ENCODE measurements around the gene AP3B1.
A peak's percentile ranks its signal among the peaks of the same experiment; 100 is the strongest.
"Not testable (repeated sequence)": the region's sequence is repeated elsewhere in the genome, so short reads cannot be mapped to it uniquely, and the experiment has no call there.

Gene AP3B1

DNA sequence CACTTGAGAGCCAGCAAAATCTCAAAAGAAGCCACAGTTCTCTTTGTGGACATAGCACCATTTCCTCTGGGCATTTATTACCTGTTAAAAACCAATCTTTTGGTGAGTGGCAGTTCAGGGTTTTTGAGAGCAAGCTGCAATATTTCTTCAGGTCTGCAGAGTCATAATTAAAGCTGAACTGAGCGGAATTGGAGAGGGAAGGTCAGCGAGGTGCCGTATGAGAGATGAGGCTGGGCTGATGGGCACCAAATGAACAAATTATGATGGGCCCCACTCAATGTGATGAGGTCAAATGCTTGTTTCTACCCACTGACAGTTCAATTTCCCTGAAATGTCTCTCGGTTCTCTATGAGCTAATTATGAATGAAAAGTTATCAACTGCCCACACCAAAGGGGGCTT is 231.9 kb downstream of the AP3B1 start:
- DNase-seq: peak; percentile 89

- peak; percentile 18 for DNase-seq
Measured at GRCh38 chr5:78060421-78060820, 234.1 kb downstream of the AP3B1 start.

DNA sequence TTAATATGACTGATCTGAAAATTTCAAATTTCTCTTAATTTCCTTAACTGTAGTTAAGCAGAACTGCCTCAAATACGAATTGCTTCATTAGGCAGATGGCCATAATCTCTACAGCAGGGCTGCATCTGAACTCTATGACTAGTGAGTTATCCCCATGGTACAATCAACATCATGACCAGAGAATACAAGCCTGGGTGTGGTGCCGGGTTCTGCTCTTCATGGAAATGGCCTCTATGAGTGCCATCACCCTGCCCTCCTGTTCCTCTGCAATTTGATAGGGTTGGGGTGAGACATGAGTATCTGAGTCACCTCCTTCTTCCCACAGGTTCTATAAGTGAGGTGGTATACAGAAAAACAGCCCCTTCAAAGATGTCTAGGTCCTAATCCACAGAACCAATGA is 235.9 kb downstream of the AP3B1 start:
- DNase-seq: peak; percentile 30

DNA sequence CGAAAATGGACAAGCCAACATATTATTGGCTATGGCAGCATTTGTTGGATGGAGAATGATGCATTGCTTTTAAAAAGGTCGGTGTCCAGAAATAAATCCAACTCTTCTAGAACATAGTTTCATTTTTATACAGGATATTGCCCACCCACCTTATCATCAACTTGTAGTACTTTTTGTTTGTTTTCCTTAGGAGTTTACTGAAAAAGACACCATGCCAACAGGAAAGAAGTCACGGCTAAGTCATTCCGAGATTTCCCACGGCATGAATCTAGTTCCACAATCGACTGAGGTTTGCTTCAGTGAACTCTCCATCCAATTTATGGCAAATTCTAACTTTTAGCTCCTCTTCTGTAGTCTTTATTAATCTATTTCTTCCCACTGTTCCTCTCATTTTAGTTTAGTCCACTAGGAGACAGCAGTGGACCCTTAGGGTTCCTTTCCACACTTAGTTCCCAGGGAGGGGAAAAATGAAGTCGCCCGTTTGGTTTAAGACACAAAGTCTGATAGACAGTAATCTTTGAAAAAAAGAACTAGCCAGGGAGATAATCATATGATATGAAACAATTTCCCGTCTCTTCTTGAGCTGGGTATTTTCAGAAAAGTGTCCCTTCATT is 237.5 kb downstream of the AP3B1 start:
- DNase-seq: peak; percentile 14

GRCh38 chr5:78056053-78056452 is 238.4 kb downstream of the AP3B1 start:
- no peak for DNase-seq

GRCh38 chr5:78050888-78051287 is 243.6 kb downstream of the AP3B1 start:
- DNase-seq: peak; percentile 58

DNA sequence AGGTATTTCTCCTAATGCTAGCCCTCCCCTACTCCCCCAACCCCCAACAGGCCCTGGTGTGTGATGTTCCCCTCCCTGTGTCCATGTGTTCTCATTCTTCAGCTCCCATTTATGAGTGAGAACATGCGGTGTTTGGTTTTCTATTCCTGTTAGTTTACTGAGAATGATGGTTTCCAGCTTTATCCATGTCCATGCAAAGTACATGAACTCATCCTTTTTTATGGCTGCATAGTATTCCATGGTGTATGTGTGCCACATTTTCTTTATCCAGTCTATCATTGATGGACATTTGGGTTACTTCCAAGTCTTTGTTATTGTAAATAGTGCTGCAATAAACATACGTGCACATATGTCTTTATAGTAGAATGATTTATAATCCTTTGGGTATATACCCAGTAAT is 247.7 kb downstream of the AP3B1 start:
- DNase-seq: not testable (repeated sequence)

GRCh38 chr5:78046006-78046405 is 248.5 kb downstream of the AP3B1 start:
- DNase-seq: no peak

GRCh38 chr5:78041805-78042204 is 252.7 kb downstream of the AP3B1 start:
- DNase-seq: no peak

DNA sequence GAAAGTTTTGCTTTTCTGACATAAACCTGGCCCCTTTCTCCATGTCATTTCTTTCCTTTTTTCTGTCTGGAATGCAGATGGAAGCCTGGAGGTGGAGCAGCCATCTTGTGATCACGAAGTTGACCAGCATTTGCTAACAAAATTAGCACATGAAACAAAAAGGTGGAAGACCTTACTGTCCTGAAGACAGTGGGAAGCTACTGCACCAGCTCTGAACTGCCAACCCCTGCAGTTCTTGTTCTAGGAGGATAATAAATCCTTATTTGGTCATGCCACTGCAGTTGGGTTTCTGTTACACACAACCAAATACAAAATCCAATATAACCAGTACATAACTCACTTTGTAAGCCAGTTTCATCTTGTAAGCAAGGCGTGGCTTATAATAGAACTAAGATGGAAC is 269.0 kb downstream of the AP3B1 start:
- no peak for DNase-seq

- DNase-seq: no peak
Measured at GRCh38 chr5:78019744-78020143, 274.8 kb downstream of the AP3B1 start.

- DNase-seq: peak; percentile 100
Measured at GRCh38 chr5:78016863-78017529, 277.5 kb downstream of the AP3B1 start.

DNA sequence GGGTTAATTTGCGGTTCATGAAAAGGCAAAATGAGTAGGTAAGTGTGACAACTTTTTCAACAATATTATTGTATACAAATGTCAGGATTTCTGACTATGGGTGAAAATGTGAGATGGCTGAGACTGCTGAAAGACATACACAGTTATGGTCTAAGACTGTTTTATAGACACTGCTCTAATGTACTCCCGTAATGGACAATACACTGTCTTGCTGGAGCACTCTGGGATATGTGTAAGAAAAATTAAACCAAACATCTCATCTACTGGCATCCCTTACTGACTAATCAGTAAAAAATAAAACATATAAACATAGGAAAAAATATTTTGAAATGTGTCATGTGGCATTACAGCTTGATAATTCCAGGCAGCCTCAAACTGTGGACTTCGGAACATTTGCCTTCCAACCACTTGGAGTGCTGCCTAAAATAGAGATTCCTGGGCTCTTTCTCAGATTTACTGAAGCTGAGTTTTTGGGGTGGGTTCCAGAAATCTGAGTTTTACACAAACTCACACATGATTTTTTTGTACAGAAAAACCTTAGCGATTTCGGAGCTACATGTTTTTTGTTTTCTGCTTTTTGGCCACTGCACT is 284.5 kb downstream of the AP3B1 start:
- DNase-seq: no peak

GRCh38 chr5:78008356-78008967 is 286.0 kb downstream of the AP3B1 start:
- peak; percentile 87 for DNase-seq

- DNase-seq: peak; percentile 85
Measured at GRCh38 chr5:78007233-78007632, 287.3 kb downstream of the AP3B1 start.

GRCh38 chr5:78006449-78006848 is 288.0 kb downstream of the AP3B1 start:
- DNase-seq: peak; percentile 44

DNA sequence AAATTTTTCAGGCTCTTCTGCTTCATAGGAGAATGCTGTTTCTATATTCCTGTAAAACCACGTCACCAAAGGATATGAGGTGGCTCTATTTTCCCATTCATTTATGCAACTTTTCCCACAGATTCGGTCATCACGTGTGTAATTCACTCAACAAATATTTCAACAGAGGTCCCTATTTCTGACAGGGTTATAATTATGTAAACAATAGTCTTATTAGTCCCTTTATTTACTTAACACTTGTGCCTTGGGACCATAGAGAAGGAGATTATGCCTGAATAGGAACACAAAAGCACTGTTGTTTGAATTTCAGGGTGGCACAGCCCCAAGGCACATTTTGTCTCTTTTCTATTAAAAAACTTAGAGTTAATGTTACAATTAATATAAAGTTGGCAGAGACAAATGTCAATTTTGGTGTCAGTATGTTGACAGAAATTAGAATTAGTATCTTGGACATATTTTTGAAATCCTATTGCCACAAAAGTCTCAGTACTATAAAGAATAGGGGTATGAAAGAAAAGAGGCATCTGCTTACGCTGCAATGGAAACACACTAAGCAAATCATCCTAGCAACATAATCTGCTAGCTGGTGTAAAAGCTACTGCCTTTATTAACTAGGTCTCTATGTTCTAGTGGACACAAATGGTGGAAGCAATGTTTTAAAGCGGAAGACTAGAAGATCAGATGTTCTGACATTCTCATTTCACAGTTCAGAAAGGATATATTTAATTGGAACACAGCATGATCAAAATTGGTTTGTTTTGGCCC is 289.3 kb downstream of the AP3B1 start:
- DNase-seq: peak; percentile 99

- DNase-seq: no peak
Measured at GRCh38 chr5:78004559-78004958, 289.9 kb downstream of the AP3B1 start.

GRCh38 chr5:78003919-78004318 is 290.6 kb downstream of the AP3B1 start:
- peak; percentile 98 for DNase-seq

DNA sequence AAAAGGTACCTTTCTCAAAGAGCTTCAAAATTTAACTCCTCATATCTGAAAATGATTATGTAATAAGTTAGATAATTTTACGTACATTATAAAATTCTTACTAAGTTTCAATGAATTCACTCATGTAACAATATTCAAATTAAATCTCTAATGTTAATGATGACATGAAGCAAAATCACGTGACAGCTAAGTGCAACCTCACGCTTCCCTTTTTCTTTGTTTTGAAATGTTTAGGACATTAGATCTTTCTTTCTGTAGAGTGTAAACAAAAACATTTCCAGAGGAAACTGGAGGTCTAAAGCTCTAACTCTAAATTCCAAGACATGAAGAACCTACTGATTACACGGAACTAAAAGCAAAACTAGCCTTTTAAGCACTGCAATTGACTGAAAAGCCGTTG is 291.0 kb downstream of the AP3B1 start:
- no peak for DNase-seq

GRCh38 chr5:78002690-78003089 is 291.8 kb downstream of the AP3B1 start:
- peak; percentile 92 for DNase-seq

DNA sequence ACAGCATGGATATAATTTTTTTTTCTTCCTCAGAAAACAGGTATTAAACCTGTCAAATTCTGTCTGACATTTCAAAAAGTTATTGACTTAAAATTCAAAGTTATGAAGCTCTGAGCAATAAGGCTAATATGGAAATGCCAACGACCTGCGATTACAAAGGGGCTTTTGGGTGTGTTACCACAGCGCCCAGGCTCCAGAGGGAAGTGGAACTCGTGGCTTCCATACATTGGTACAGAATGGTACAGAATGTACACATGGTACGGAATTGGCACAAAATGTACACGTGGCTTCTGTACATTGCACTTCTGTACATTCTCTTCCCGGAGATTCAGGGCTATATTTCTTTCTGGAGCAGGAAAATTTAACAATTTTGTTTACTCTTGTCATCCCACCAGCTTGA is 293.3 kb downstream of the AP3B1 start:
- DNase-seq: no peak

DNA sequence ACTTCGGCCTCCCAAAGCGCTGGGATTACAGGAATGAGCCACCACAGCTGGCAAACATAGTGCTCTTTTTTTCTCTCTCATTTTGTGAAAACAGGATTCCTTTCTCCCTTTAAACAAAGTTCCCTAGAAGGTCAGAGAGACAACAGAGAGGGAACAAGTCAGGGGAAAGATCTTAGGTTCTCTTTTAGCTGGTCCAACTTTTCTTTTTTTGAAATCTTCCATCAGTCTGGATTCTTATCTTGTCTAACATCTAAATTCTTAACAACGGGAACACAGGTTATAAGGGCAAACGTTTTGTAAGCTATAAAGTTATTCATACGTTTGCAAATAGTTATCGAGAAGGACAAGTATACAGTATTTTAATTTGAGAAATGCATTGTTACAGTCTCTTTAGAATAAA is 294.3 kb downstream of the AP3B1 start:
- DNase-seq: no peak
